Thoracic aorta (tissue), 2 donors: Measurements from ENCODE around the gene PXDN. TPM values are rescaled to one million over a fixed set of nuclear protein-coding genes. Genes with fewer than 3 reads are reported as not detected.

Experiments used
- ATAC-seq: fragments of 150-250 bp; one replicate; pipeline ENCODE4 v1.8.0; 2017; ENCODE audit warnings: low read depth; ENCODE audit not compliant: insufficient number of reproducible peaks, low FRiP score
- DNase-seq: peaks from one replicate; pipeline ENCODE4 v3.0.0-alpha.2; 2020; ENCODE audit warnings: low spot score
- H3K27ac ChIP-seq, 2 donors: fragments of 200-600 bp; sonication (generic); 1 replicate in 1 of 2; 2 replicates in 1 of 2; pipeline ENCODE4 v1.5.1; 2016; ENCODE audit warnings: mild to moderate bottlenecking in 2 of 2, moderate library complexity in 2 of 2
- H3K27me3 ChIP-seq: fragments of 200-600 bp; sonication (generic); replicated peaks from 2 replicates; pipeline ENCODE4 v1.6.0; 2016; ENCODE audit warnings: mild to moderate bottlenecking; ENCODE audit not compliant: insufficient read depth
- H3K36me3 ChIP-seq: fragments of 200-600 bp; sonication (generic); one replicate; pipeline ENCODE4 v1.5.1; 2016
- H3K4me1 ChIP-seq, 2 donors: fragments of 200-600 bp; sonication (generic); 1 replicate in 1 of 2; 2 replicates in 1 of 2; pipeline versions ENCODE4 v1.5.1 to v1.6.0; 2016; ENCODE audit warnings: low read depth in 2 of 2, mild to moderate bottlenecking in 1 of 2; ENCODE audit not compliant: control insufficient read depth in 1 of 2
- H3K4me3 ChIP-seq: fragments of 200-600 bp; sonication (generic); 2 replicates; pipeline ENCODE4 v1.5.1; 2016; ENCODE audit warnings: mild to moderate bottlenecking
- H3K9me3 ChIP-seq: fragments of 200-600 bp; sonication (generic); 2 replicates; pipeline ENCODE4 v1.5.1; 2016
- total RNA-seq, 2 donors: library from RNA; depleted of rRNA; stranded (reverse); fragments of >200 nt; gene quantifications; one replicate each; pipeline versions ENCODE4 v1.1.0 to v1.2.3, GENCODE V29; 2016
- TF ChIP-seq, protein P1 (sequence below): fragments of 200-600 bp; sonication (generic); IDR thresholded peaks from one replicate; pipeline ENCODE4 v1.5.1; 2019; ENCODE audit warnings: antibody characterized with exemption

Gene PXDN
- total RNA-seq, 2 donors from 2014 or later: 97.5 to 114 TPM

DNA sequence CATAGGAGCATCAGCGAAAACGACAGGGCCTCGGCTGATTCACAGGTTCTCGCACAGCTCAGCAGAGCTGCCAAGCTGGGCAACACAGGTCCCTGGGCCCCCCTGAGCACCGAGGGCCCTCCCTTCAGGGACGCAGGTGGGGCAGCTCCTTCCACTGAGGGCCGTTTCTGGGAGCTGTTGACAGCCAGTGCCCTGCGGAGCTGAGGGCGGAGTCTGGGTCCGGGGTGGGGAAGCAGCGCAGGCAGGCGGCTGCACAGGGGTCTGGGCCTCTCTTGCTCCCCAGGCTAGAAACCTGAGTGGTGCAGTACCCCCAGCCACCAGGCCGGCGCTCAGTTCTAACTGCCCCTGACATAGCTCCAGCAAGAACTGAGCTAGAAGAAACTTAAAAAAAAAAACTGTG is 65.7 kb downstream of the PXDN start:
- peaks cover 0 to 16% of the 10 kb centered on the region in 2 donors for H3K4me1 ChIP-seq
- no peaks in the 10 kb centered on the region for H3K27me3 ChIP-seq
- no peak for DNase-seq
- H3K9me3 ChIP-seq: no peaks in the 10 kb centered on the region
- no peak overlapping the region for H3K4me3 ChIP-seq
- H3K27ac ChIP-seq: no peak overlapping the region
- peaks cover 29% of the 10 kb centered on the region for H3K36me3 ChIP-seq
- TF ChIP-seq, protein P1, sequence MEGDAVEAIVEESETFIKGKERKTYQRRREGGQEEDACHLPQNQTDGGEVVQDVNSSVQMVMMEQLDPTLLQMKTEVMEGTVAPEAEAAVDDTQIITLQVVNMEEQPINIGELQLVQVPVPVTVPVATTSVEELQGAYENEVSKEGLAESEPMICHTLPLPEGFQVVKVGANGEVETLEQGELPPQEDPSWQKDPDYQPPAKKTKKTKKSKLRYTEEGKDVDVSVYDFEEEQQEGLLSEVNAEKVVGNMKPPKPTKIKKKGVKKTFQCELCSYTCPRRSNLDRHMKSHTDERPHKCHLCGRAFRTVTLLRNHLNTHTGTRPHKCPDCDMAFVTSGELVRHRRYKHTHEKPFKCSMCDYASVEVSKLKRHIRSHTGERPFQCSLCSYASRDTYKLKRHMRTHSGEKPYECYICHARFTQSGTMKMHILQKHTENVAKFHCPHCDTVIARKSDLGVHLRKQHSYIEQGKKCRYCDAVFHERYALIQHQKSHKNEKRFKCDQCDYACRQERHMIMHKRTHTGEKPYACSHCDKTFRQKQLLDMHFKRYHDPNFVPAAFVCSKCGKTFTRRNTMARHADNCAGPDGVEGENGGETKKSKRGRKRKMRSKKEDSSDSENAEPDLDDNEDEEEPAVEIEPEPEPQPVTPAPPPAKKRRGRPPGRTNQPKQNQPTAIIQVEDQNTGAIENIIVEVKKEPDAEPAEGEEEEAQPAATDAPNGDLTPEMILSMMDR: no peak
- ATAC-seq: no peak

DNA sequence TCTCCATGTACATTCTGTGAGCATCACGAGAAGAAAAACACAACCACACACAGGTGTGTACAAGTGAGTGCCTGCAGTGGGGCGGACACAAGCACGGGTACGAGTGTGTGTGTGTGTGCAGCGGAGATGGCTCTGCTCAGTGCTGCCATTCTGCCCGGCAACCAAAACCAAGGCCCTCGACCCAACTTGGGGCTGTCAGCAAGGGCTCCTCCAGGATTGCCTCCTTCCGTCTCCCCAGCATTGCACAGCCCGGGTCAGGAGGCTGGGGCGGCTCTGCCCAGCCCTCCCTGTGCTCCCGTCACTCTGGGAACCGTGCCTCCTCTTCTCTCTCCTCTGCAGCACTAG is 66.5 kb downstream of the PXDN start:
- Histone ChIP-seq H3K4me3 (no peak overlapping the region), H3K36me3 (peaks cover 37% of the 10 kb centered on the region), H3K27ac (no peak overlapping the region), H3K27me3 (no peaks in the 10 kb centered on the region), H3K9me3 (no peaks in the 10 kb centered on the region), H3K4me1 (peaks cover 0 to 16% of the 10 kb centered on the region in 2 donors)
- no peak for DNase-seq
- TF ChIP-seq, protein P1: no peak
- no peak for ATAC-seq

GRCh38 chr2:1676913-1677820 is 67.1 kb downstream of the PXDN start:
- TF ChIP-seq, protein P1: no peak

GRCh38 chr2:1676091-1676912 is 68.0 kb downstream of the PXDN start:
- Histone ChIP-seq H3K27ac (peak overlapping the region; percentile 63 to 64), H3K36me3 (peaks cover 39% of the 10 kb centered on the region), H3K27me3 (no peaks in the 10 kb centered on the region), H3K9me3 (no peaks in the 10 kb centered on the region), H3K4me1 (peaks cover 0 to 16% of the 10 kb centered on the region in 2 donors), H3K4me3 (no peak overlapping the region)
- no peak for DNase-seq
- ATAC-seq: no peak
- TF ChIP-seq, protein P1: no peak

More at GRCh38 chr2:1676913-1677820, 67.1 kb downstream of the PXDN start:
- no peaks in the 10 kb centered on the region for H3K27me3 ChIP-seq
- ATAC-seq (no peak), DNase-seq (no peak)
- H3K36me3 ChIP-seq: peaks cover 43% of the 10 kb centered on the region
- H3K9me3 ChIP-seq: no peaks in the 10 kb centered on the region
- no peak overlapping the region for H3K27ac ChIP-seq
- peaks cover 0 to 16% of the 10 kb centered on the region in 2 donors for H3K4me1 ChIP-seq
- H3K4me3 ChIP-seq: no peak overlapping the region

- DNase-seq: peak; percentile 47
- TF ChIP-seq, protein P1: peak; percentile 34
- Histone ChIP-seq H3K27me3 (no peaks in the 10 kb centered on the region), H3K27ac (peak overlapping the region; percentile 63 to 64), H3K9me3 (no peaks in the 10 kb centered on the region), H3K36me3 (peaks cover 41% of the 10 kb centered on the region), H3K4me3 (no peak overlapping the region), H3K4me1 (peaks cover 0 to 16% of the 10 kb centered on the region in 2 donors)
- peak; percentile 91 for ATAC-seq
Observed at GRCh38 chr2:1675633-1676032, 68.7 kb downstream of the PXDN start.
